ENCODE measurements around the gene AP5Z1.

DNA sequence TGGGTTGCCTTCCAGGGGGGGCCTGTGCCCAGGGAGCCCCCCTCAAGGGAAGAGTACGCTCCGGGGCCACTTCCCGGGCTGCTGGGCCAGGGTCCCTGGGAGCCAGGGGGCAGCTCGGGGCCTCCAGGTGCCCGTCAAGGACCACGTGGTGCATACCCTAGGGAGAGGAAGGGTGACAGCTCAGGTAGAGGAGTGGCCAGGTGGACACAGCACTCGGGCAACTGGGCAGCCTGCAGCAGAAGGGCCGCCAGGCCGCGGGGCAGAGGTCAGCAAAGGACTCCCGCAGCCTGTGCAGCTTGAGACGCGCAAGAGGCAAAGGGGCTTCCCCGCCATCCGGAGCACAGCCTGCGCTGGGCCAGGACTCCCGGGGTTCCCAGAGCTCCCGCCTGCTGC is 26.4 kb downstream of the AP5Z1 start:
- TF ChIP-seq CTCF (IDR thresholded peaks at IDR 0.05; ENCODE audit: low read depth, low read length) (no peak), EZH2phosphoT487 (IDR thresholded peaks at IDR 0.05; ENCODE audit: low read depth) (no peak)
